Amygdala (tissue), 56 donors: ENCODE data around the gene HAUS1.

Experiments
- DNase-seq, 56 donors: peaks; one replicate each; lab custom pipeline; 2025; lab: John Stamatoyannopoulos, UW

Gene HAUS1

DNA sequence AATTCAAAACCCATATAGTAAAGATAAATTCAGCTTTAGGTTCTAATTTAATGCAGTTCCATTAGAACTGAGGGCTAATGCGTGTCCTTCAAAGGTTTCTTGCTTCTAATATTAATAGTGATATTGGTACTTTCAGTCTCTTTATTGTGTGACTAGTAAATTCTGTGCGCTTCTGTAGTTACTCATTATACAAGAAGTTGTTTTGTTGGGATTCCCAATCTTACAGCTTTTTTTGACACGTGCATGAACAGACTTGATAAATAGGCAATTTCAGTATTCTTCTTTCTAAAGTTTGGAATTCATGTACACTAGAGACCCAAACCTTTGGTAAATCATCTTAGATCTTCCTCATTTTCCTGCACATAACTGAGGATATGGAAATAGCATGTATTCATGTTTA is 71.8 kb downstream of the HAUS1 start:
- no peak for DNase-seq
